DMS53 treated with DMSO at 0.1 percent for 48 hours (cell line): Measurements from ENCODE around the gene TAOK3.
"Not testable (repeated sequence)": the region's sequence is repeated elsewhere in the genome, so short reads cannot be mapped to it uniquely, and the experiment has no call there.

Experiments used
- DNase-seq: peaks from one replicate; lab custom pipeline; 2025; ENCODE audit not compliant: unreplicated experiment; lab: John Stamatoyannopoulos, UW

Gene TAOK3

GRCh38 chr12:118374126-118374725 lies 1.5 kb upstream of the TAOK3 start:
- DNase-seq: no peak

DNA sequence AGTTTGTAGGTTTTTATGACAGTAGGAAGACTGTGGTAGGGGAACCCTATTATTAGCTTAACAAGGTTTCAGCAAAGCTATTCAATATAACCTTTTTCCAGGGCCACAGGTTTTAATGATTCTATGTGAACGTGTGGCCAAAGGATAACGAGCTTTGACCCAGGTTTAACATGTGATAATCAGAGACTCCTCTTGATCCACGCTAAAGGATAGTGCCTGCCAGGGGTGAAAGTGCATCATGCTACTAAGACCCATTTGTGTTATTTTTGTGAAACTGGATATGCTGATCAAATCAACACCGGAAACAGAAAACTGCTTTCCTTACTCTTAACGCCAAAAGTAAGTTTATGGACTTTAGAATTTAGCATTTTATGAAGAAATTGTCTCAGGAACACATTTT lies 909 bp upstream of the TAOK3 start:
- DNase-seq: no peak

DNA sequence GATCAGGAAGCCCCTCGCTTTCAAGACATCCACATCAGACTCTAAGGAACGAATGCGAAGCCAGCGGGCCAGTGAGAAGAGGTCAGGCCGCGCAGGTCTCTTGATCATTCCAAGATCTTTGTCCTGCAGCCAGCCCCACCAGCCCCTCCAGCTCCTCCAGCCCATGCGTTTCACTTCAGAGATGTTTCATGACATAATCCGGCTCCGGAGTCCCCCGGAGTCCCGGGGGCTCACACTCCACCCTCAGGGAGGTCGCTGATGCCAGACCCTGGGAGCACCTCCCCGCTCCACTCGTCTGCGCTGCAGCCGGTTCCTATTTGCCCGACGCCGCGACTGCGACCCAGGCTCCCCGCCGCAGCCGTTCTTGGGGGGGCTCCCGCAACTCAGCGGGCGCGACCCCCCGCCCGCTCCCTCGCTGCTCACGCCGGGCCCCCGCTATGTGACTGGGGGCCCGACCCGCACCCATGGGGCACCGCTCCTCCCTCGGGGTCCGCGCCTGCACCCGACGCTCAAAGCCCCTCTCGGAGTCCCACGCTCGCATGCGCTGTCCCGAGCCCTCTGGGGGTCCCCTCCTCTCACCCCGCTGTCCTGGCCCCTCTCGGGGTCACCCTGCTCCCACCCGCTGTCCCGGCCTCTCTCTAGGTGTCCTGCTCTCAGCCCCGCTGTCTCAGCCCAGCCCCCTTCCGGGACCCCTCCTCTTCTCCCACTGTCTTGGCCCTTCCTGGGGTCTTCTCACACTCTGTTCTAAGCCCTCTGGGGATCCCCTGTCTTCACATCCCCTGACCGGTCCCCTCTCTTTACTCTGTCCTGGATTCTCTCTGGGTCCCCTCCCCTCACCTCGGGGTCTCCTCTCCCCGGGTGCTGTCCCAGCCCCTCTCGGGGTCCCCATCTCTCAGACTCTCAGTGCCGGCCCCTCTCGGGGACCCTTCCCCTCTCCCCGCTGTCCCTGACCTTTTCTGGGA lies 1.1 kb downstream of the TAOK3 start:
- no peak for DNase-seq

DNA sequence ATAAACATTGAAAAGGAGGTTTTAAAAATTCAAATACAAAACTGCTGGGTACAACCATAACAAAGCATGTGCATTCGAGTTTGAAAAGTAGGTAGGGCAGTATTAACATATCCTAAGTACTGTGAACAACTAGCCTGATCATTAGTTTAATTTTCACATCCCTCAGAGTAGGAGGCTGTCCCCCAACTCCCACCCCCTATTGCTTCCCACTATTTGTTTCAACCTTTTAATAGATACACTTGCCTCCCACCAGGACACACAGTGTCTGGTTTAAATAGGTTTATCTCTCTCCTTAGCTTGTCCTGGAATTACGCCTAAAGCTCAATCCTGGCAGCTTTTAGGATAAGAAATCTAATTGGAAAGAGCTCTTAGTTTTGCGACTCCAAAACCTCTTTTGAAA lies 2.1 kb downstream of the TAOK3 start:
- no peak for DNase-seq

GRCh38 chr12:118368821-118369220 lies 3.9 kb downstream of the TAOK3 start:
- no peak for DNase-seq

GRCh38 chr12:118361889-118362288 lies 10.8 kb downstream of the TAOK3 start:
- no peak for DNase-seq

DNA sequence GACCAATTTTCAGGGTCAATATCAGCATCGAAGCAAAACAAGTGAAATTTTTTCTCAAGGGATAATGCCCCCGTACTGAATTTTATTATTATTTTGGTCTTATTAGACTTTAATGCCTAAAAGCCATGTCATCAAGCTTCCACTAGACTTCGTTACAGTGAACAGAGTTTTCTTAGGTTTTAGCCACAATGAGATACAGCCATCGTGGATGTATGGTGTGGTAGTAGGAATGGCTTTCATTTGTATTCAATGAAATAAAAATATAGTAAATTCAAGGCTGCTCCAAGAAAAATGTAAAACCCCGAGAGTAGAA lies 11.7 kb downstream of the TAOK3 start:
- no peak for DNase-seq

DNA sequence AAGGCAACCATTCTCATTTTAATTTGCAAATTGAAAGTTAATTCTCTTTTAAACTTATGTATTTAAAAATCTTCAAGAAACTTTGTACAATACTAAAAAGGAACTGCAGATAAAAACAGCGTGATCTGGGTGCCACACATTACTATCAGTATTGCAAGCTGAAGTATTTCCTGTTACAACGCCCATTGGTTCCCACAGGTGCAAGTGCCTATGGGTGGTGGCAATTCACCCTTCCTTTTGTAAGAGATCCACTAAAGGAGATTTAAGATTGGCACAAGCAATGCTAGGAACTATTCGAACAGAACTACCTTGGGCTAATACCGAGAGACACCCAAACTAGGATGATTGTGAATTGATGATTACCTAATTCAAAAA lies 13.2 kb downstream of the TAOK3 start:
- DNase-seq: no peak

DNA sequence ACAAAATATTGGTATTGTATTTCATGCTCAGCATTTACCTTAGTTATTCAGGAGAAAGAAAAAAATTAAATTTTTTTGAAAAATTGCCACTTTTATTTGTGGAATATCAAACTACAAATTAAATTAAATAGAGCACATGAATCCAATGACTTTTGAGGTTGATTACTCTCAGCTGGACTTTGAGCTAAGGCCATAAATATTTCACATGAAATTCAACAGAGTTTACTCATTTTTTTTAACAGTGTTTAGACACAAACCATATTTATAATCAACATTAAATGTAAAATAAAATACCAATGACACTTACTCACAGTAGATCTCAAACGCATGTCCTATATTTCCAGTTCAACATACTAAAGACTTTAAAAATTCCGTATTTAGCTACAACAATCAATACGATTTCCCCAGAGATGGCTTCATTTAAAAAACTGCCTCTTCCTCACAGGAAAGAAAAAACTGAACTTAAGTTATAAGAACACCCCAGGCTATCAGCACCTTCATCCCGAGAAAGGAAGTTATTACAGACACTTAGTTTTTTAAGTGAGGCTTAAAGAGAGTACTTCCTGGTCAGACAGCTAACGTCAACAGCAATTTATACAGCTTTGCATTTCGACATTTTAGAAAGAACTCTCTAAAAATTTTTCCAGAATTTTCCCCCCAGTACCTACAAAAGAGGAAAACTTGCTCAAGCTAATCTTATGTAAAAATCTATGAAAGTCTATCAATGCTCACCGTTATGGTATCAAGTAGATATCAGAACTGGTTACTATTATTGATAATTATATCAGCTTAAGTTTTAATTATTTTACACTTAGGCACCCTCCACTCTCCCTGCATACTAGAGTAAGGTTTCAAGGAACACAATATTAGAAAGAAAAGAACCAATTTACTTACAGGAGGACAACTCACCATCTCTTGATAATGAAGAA lies 13.8 kb downstream of the TAOK3 start:
- no peak for DNase-seq

- no peak for DNase-seq
Observed at GRCh38 chr12:118358008-118358359, 14.7 kb downstream of the TAOK3 start.

- no peak for DNase-seq
Observed at GRCh38 chr12:118357257-118358007, 15.3 kb downstream of the TAOK3 start.

DNA sequence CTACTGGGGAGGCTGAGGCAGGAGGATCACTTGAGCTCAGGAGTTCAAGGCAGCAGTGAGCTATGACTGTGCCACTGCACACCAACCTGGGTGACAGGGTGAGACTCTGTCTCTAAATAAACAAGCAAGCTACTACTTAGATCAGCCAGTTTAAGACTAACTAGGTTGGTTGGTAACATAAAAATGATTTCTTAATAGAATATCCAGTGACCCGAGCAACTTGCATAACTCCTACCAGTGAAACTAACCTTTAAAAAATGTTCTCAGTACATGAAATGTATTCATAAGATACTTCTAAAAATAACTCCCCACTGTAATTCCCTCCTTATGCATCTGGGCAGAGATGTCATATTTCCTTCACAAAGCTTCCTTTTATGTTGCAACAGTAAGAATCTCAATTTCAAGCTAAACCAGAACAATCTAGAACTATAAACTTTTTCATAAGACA lies 15.9 kb downstream of the TAOK3 start:
- no peak for DNase-seq

- no peak for DNase-seq
Observed at GRCh38 chr12:118355843-118356242, 16.9 kb downstream of the TAOK3 start.

- DNase-seq: no peak
Observed at GRCh38 chr12:118354903-118355302, 17.8 kb downstream of the TAOK3 start.

DNA sequence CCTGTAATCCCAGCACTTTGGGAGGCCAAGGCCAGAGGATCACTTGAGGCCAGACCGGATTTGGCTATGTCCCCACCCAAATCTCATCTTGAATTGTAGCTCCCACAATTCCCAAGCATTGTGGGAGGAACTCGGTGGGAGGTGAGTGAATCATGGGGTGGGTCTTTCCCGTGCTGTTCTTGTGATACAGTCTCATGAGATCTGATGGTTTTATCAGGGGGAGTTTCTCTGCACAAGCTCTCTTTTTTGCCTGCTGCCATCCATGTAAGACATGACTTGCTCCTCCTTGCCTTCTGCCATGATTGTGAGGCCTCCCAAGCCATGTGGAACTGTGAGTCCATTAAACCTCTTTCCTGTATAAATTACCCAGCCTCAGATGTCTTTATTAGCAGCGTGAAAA lies 18.2 kb downstream of the TAOK3 start:
- DNase-seq: not testable (repeated sequence)

DNA sequence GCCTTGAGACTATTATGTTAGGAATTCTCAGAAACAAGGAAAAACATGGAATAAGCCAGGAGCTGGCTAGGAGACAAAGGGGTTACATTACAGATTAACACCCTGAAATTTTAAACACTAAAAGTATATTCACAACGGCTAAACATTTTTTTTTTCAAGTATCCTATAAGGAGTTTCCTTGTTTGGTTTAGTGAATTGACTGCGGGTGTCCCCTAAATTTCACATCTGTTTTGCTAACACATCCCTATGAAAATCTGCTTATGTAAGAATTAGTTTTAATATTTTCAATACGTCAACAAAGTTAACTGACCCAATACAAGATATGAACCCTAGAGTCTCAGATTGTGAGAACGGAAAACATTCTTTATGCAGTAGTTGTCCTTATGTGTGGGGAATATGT lies 19.0 kb downstream of the TAOK3 start:
- no peak for DNase-seq

GRCh38 chr12:118350908-118351559 lies 21.7 kb downstream of the TAOK3 start:
- no peak for DNase-seq

- no peak for DNase-seq
Observed at GRCh38 chr12:118347916-118348315, 24.8 kb downstream of the TAOK3 start.

DNA sequence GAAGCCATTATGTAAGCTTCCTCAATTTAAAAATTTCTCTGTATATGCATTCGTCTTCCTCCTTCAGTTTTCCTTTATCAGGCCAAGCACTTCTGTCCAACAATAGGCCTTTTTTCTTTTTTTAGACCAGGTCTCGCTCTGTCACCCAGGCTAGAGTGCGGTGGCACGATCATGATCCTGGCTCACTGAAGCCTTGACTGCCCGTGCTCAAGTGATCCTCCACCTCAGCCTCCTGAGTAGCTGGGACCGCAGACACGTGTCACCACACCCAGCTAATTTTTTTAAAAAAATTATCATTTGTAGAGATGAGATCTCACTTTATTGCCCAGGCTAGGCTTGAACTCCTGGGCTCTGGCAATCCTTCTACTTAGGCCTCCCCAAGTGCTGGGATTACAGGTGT lies 25.8 kb downstream of the TAOK3 start:
- DNase-seq: no peak

DNA sequence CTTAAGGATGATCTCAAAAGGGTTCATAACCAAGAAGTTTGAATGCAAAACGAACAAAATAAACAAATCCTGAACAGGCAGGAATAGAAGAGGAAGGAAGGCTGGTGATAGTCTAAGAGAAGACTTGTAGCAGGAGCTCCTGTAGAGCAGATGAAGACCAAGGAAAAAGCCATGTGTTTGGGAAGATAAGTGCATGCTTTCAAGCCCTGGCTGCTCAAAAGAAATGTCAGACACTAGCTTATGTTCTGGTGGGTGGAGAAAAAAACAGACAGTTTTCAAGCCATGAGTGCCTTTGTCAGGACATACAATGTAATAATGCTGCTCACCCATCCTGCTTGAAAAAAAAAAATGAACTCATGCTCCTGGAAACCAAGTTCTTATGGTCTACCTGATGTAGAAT lies 27.4 kb downstream of the TAOK3 start:
- no peak for DNase-seq
